HUES6 (cell line): ENCODE results near the gene CTU2.

Source experiments
- H3K27ac ChIP-seq: 2 replicates; pipeline ENCODE4 v1.7.0; 2013; ENCODE audit warnings: low read depth, mild to moderate bottlenecking, low read length, inconsistent platforms
- H3K27me3 ChIP-seq: 2 replicates; pipeline ENCODE4 v1.6.1; 2013; ENCODE audit warnings: low read length; ENCODE audit not compliant: control insufficient read depth, insufficient read depth
- H3K36me3 ChIP-seq: 2 replicates; pipeline ENCODE4 v1.6.1; 2013; ENCODE audit warnings: low read length; ENCODE audit not compliant: control insufficient read depth, insufficient read depth
- H3K4me1 ChIP-seq: 2 replicates; pipeline ENCODE4 v1.6.1; 2013; ENCODE audit warnings: low read length; ENCODE audit not compliant: control insufficient read depth, insufficient read depth
- H3K4me3 ChIP-seq: 2 replicates; pipeline ENCODE4 v1.5.1; 2013; ENCODE audit warnings: low read depth, low read length
- H3K9ac ChIP-seq: one replicate; pipeline ENCODE4 v1.6.1; 2013; ENCODE audit warnings: mild to moderate bottlenecking, low read length
- H3K9me3 ChIP-seq: 2 replicates; pipeline ENCODE4 v1.6.1; 2013; ENCODE audit warnings: low read depth, low read length; ENCODE audit not compliant: control insufficient read depth, insufficient read depth

The CTU2 gene

DNA sequence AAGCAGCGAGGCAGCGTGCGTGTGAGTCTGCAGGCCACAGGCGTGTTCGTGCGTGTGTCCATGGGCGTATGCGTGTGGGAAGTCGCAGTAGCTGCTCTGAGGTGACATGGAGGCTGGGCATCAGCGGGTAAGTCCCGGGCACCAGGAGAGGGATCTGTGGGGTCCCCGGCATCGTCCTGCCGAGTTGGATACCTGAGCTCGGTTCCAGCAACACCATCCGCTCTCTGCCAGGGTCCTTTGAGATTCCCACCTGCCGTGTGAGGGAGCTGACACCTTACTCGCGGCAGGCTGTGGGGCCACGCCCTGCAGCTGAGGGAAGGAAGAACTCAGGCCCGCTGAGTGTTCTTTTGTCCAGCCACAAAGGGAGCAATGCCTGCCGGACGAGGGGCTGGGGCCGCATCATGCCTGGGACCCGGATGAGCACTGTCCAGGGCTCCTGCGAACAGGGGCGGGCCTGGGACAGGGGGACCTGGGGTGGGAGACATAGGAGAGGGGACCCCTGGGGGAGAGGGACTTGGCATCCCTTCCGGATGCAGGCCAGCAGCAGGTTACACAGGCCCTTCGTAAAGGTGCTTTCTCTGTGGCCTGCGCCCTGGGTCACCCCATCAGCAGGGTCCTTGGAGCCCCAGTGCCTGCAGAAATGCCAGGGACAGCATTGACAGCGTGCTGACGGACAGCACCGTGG lies 15.0 kb upstream of the CTU2 start:
- Histone ChIP-seq H3K9ac (no peak overlapping the region), H3K27ac (no peak overlapping the region)

GRCh38 chr16:88691924-88692560 lies 14.3 kb upstream of the CTU2 start:
- H3K9ac ChIP-seq, result no peak overlapping the region
- H3K36me3 ChIP-seq, result peaks cover 7% of the 10 kb centered on the region; the same call in 1 of the 2 replicates
- no peaks in the 10 kb centered on the region for H3K9me3 ChIP-seq
- H3K4me1 ChIP-seq, result peaks cover 10% of the 10 kb centered on the region; the same call in 1 of the 2 replicates
- no peak overlapping the region for H3K27ac ChIP-seq
- peaks cover 35% of the 10 kb centered on the region for H3K27me3 ChIP-seq
- no peak overlapping the region for H3K4me3 ChIP-seq

More for the DNA sequence above, 15.0 kb upstream of the CTU2 start:
- H3K27me3 ChIP-seq, result peaks cover 41% of the 10 kb centered on the region
- H3K4me3 ChIP-seq, result no peak overlapping the region
- no peaks in the 10 kb centered on the region for H3K9me3 ChIP-seq
- peaks cover 10% of the 10 kb centered on the region; the same call in 1 of the 2 replicates for H3K4me1 ChIP-seq
- H3K36me3 ChIP-seq, result peaks cover 3% of the 10 kb centered on the region; the same call in 1 of the 2 replicates

DNA sequence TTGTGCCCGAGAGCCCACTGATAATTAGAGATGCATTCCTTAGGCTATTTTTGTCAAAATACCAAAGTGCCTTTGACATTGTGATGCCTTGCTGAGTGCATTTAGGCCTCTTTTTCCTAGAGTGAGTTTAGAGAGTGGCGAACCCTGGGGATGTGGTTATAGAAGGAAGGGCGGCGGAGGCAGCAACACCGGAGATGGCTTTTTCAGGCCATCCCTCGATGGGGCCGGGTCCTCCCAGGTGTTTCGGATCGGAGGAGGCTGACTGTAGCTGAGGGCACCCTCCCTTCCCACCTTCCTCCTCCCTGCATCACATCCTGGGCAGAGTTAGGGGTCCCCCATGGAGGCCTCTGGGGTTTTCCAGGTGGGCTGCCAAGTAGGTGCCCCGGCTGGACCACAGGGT lies 13.4 kb upstream of the CTU2 start:
- H3K27ac ChIP-seq, result no peak overlapping the region
- H3K4me3 ChIP-seq, result no peak overlapping the region
- no peaks in the 10 kb centered on the region for H3K9me3 ChIP-seq
- H3K4me1 ChIP-seq, result peaks cover 9% of the 10 kb centered on the region; the same call in 1 of the 2 replicates
- peaks cover 14% of the 10 kb centered on the region for H3K36me3 ChIP-seq
- H3K27me3 ChIP-seq, result peaks cover 27% of the 10 kb centered on the region
- no peak overlapping the region for H3K9ac ChIP-seq

GRCh38 chr16:88693420-88694177 lies 12.7 kb upstream of the CTU2 start:
- peaks cover 19% of the 10 kb centered on the region; the same call in 1 of the 2 replicates for H3K27me3 ChIP-seq
- peaks cover 22% of the 10 kb centered on the region for H3K36me3 ChIP-seq
- no peak overlapping the region for H3K27ac ChIP-seq
- H3K9ac ChIP-seq, result no peak overlapping the region
- H3K4me3 ChIP-seq, result no peak overlapping the region
- H3K4me1 ChIP-seq, result 0 out of 2 replicates have a peak, but pooled peaks cover 1% of the 10 kb centered on the region
- no peaks in the 10 kb centered on the region for H3K9me3 ChIP-seq

GRCh38 chr16:88694221-88695087 lies 11.8 kb upstream of the CTU2 start:
- Histone ChIP-seq H3K27me3 (peaks cover 12% of the 10 kb centered on the region; the same call in 1 of the 2 replicates), H3K36me3 (peaks cover 30% of the 10 kb centered on the region), H3K4me1 (no peaks in the 10 kb centered on the region), H3K9ac (no peak overlapping the region), H3K9me3 (no peaks in the 10 kb centered on the region), H3K4me3 (no peak overlapping the region), H3K27ac (no peak overlapping the region)

DNA sequence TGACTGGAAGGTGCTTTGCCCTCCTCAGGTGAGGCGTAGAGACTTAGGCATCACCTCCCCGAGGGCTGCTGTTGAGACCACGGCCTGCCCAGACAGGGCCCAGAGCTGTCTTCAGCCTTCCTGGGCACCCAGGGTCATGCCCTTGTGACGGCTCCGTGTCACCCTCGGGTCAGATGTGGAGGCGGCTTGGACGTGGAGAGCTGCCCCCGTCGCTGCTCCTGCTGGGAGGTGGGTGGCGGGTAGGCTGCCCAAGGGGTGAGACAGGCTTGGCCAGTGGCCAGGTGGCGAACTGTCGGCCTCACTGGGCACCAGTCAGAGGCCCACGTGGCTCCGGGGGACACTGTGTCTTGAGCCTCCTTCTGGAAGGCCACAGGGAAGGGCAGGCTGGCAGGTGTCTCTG lies 11.1 kb upstream of the CTU2 start:
- no peak overlapping the region for H3K9ac ChIP-seq
- H3K4me1 ChIP-seq, result no peaks in the 10 kb centered on the region

DNA sequence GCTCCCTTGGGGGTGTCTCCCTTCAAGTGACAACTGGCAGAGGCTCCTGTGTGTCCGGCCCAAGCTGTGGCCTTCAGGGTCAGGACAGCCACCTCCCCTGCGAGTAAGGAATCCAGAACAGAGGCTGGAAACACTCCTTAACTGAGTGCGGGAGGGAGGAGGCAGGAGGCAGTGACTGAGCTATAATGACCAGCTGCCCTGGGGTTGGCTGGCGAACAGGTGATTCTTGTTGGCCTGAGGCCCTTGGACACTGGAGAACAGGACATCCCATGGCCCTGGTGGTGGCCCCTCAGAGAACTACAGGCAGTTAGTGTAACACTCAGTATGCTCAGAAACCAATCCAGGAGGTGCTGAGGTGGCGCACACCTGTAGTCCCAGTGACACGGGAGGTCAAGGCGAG lies 10.6 kb upstream of the CTU2 start:
- Histone ChIP-seq H3K9ac (no peak overlapping the region), H3K27me3 (peaks cover 3% of the 10 kb centered on the region; the same call in 1 of the 2 replicates), H3K27ac (no peak overlapping the region), H3K36me3 (peaks cover 43% of the 10 kb centered on the region), H3K4me1 (no peaks in the 10 kb centered on the region), H3K9me3 (no peaks in the 10 kb centered on the region), H3K4me3 (no peak overlapping the region)

More for the DNA sequence above, 11.1 kb upstream of the CTU2 start:
- Histone ChIP-seq H3K36me3 (peaks cover 37% of the 10 kb centered on the region), H3K27ac (no peak overlapping the region), H3K9me3 (no peaks in the 10 kb centered on the region), H3K4me3 (no peak overlapping the region), H3K27me3 (peaks cover 9% of the 10 kb centered on the region; the same call in 1 of the 2 replicates)

GRCh38 chr16:88696441-88696840 lies 9.9 kb upstream of the CTU2 start:
- H3K9me3 ChIP-seq, result no peaks in the 10 kb centered on the region
- no peak overlapping the region for H3K4me3 ChIP-seq
- H3K9ac ChIP-seq, result no peak overlapping the region
- H3K36me3 ChIP-seq, result peaks cover 44% of the 10 kb centered on the region
- no peaks in the 10 kb centered on the region for H3K4me1 ChIP-seq
- no peak overlapping the region for H3K27ac ChIP-seq
- H3K27me3 ChIP-seq, result no peaks in the 10 kb centered on the region

DNA sequence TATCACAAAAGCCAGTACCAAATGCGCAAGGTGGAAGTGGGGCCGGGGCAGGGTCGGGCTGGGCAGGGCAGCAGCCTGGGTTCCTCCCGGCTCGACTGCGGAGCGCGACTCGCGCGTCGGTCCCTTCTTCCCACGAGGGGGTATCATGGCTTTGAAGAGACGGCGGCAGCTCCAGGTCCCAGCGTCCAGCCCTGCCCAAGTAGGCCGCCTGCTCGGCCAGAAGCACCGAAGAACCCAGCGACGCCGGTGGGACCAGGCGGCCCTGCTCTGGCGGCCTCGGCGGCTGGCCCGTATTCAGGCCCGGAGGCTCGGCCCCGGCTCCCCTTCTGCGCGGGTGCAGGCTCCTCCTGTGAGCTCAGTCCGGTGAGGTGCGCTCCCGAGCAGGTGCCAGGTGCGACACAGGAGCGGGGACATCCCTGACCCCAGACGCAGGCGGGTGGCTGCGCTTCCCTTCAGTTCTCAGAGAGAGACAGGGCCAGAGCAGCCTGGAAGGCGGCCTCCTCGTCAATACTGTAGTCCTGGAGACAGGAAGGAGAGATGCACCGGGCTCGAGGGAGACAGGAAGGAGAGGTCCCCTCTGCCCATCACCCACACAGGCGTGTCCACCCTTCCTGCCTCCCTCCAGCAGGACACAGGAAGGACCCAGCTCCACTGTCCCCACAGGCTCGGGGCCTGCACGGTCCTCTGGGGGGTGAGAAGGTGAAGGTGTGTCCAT lies 9.0 kb upstream of the CTU2 start:
- Histone ChIP-seq H3K27me3 (no peaks in the 10 kb centered on the region), H3K36me3 (peaks cover 44% of the 10 kb centered on the region), H3K4me1 (no peaks in the 10 kb centered on the region), H3K27ac (no peak overlapping the region), H3K9me3 (no peaks in the 10 kb centered on the region), H3K9ac (no peak overlapping the region), H3K4me3 (no peak overlapping the region)
